NCI-H2227 (cell line): ENCODE measurements around the gene ZFAND3.

ENCODE experiments used
- DNase-seq: peaks from one replicate; lab custom pipeline; 2025; ENCODE audit not compliant: unreplicated experiment; lab: John Stamatoyannopoulos, UW

The ZFAND3 gene

GRCh38 chr6:37965964-37966676 is 146.6 kb downstream of the ZFAND3 start:
- no peak for DNase-seq

DNA sequence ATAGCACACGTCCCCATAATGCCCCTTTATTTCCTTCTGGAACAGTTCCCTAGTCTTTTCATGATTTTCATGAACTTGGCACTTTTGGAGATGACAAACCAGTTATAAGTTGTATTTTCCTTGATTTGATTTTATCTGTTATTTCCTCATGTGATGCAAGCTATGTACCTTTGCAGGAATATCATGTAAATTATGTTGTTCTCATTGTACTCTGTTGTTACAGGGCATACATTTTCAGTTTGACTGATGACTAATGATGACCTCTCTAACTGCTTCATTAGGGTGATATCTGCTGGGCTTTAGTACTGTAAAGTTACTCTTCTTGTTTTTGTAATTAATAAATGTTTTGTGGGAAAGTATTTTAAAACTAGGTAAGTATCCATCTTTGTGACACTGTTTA is 147.3 kb downstream of the ZFAND3 start:
- DNase-seq = no peak

DNA sequence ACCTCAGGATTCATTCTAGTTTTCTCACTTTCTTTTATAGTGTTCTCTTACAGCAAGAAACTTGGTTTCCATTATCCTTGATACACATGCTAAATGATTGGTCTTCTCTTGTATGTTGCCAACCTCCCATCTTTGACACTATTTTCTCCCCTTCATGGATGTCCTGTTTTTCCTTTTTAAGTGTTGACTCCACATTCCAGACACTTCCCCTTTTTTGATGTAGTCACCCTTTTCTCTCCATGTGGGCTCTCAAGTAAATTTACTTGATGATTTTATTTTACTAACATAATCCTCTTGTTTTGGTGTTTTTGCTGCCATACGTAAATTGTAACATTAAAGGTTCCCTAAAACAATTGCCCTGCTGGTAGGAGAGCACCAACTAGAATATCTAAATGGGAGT is 148.1 kb downstream of the ZFAND3 start:
- DNase-seq = no peak

GRCh38 chr6:37971266-37971665 is 151.7 kb downstream of the ZFAND3 start:
- no peak for DNase-seq

DNA sequence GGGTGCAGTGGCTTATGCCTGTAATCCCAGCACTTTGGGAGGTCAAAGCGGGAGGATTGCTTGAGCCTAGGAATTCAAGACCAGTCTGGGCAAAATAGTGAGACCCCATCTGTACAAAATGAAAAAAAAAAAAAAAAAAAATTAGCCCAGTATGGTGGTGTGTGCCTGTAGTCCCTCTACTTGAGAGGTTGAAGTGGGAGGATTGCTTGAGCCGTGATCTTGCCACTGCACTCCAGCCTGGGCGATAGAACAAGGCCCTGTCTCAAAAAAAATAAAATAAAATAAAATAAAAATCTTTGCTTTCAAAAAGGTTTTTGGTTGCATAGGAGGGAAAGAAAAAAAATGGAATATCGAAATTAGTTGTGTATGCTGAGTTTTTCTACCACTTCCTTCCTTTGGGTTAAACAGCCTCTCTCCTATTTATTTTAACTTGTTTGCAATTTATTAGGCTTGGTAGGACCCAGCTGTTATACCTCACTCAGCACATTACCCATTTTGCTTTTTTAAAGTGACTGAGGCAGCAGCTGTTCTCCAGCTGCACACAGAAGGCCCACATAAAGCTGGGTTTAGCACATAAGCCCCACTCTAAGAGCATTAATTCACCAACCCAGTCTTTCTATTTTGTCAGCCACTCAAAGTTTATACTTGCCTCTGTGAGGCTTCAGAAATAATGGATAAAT is 152.3 kb downstream of the ZFAND3 start:
- no peak for DNase-seq

DNA sequence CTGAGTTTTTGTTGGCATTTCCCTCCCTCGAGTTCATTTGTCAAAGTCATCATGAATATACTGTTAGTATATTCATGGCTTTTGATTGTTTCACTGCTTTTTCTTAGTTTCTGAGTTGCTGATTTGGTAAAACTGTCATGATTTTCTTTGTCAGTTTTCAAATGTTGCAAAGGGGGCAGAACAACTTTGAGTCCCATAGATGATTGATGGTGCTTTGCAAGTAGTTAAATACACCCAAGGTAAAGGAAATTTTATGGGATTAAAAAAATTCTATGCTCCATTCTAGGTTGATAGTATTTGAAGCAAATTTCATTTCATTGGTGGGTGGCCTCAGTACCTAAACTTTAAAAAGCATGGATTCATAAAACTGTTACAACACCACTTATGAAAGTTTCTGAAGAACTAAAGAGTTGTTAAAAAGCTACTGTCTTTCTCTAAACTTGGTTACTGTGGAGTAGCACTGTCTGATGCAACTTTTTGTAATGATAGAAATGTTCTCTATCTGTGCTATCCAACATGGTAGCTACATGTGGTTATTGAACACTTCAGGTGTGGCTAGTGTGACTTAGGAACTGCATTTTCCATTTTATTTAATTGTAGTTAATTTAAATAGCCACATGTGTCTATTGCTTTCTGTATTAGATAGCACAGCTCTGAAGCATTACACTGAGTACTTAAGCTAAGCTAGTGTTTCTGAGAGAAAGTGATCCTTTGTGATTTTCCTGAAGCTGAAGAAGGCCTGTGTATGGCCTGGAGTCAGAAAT is 153.6 kb downstream of the ZFAND3 start:
- no peak for DNase-seq

GRCh38 chr6:37974381-37974780 is 154.9 kb downstream of the ZFAND3 start:
- DNase-seq = no peak

DNA sequence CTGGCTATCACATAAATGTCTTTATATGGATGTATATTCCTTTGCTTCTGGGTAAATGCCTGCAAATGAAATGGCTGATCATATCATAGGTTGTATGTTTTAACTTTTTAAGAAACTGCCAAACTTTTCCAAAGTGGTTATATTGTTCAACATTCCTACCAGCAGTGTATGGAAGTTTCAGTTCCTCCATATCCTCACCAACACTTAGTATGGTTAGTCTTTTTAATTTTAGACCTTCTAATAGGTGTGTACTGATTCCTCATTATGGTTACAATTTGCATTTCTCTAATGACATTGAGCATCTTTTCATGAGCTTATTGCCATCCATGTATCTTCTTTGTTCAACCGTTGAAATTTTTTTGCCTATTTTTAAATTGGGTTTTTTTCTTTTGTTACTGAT is 155.4 kb downstream of the ZFAND3 start:
- no peak for DNase-seq

DNA sequence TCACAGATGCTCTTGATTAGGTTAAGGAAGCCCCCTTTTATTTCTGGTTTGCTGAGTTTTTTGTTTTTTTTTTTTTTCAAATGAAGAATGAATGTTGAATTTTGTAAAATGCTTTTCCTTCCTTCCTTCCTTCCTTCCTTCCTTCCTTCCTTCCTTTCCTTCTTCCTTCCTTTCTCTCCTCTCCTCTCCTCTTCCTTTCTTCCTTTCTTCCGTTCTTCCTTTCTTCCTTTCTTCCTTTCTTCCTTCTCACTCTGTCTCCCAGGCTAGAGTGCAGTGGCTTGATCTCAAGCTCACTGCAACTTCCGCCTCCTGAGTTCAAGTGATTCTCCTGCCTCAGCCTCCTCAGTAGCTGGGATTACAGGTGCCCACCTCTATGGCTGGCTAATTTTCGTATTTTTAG is 158.2 kb downstream of the ZFAND3 start:
- no peak for DNase-seq

DNA sequence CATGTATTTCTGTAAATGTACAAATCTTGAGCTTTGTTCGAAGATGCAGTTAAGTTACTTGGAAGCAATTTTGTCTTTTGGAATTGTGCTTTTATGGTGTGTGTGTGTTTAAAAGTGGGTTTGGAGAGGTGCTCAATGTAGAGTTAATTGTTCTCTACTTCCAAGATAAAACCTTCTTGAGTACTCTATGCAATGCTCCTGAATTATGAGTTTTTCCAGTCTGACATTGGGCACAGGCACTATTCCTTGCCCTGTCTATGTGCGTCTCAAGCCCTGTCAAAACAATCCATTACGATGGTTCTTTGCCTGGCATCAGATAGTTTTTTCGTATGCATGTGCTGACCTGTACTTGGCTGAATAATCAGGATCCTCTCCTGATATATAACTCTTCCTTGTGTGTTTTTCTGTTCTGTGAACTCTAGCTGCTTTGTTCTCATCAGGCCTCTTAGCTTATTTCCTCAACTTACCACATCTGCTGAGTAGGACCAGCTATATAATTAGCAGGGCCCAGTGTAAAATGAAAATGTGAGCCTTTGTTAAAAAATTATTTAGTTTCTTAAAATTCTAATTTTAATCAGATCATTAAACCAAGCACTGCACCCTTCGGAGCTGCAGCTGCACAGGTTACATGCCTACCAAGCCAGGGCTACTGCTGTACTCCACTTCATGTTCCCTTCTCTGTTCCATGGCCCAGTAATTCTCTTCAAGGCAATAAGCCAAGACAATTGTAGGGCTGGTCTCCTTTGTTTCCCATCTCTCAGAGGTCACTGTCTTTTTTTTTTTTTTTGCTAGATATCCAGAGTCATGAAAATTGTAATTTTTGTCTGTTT is 160.1 kb downstream of the ZFAND3 start:
- peak; percentile 7 for DNase-seq

GRCh38 chr6:37980222-37980595 is 160.7 kb downstream of the ZFAND3 start:
- no peak for DNase-seq

GRCh38 chr6:37981626-37982025 is 162.1 kb downstream of the ZFAND3 start:
- no peak for DNase-seq

DNA sequence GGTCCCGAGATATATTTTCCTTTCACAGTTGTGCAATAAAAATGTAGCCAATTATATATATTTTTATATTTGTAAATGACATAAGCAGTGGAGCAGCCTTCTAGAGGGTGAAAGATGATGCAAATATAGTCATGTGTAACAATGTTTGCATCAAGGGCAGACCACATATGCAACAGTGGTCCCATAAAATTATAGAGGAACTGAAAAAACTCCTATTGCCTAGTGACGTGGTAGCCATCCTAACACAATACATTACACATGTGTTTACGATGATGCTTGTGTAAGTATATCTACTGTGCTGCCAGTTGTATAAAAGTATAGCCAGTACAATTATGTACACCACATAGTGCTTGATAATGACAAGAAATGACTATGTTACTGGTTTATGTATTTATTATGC is 162.8 kb downstream of the ZFAND3 start:
- no peak for DNase-seq

DNA sequence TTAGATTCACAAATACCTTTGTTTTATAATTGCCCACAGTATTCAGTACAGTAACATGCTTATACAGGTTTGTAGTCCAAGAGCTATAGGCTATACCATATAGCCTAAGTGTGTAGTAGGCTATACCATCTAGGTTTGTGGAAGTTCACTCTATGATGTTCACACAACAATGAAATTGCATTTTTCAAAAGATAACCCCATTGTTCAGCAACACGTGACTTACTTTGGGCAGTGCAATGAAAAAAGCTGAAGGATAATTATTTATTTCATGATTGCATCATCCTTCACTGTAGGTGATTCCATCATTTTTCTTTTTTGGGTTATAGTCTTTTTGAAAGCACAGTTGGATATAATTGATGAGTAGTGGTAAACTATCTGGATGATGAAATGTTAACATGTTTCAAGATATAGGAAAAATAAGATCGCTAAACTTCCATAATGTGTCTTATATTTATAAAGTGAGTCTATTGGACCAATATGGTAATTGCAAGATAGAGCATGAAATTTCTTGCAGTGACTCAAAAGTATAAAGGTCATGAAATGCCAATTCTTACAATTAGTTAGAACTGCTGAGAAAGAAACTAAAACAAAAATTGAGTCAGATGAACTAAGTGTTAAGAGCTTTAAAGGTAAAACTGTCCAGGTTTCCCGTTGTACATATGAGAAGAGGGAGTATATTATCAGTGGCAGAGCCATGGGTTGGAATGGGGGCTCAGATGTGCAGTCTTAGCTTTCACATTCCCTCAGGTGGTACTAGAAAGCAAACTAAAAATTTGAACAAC is 164.4 kb downstream of the ZFAND3 start:
- no peak for DNase-seq

DNA sequence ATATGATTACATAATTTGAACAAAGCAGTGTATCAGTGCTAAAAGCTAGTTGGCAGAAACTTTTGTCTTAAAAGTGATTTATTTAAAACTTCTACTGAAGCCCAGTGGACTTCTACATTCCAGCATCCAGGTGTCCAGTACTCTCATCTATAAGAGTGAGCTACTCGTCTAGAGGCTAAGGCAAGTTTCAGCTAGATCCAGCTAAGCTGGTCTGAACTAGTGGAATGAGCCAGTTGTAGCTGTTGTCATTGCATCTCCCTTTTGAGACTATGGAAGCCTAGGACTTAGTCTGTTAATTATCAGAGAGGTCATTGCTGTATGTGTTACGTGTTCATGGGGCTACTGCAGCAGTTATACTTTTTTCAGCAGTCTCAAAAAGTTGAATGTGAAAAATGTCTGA is 165.1 kb downstream of the ZFAND3 start:
- DNase-seq = no peak

- DNase-seq = no peak
These were observed 165.8 kb downstream of the ZFAND3 start for GRCh38 chr6:37985355-37985754.

DNA sequence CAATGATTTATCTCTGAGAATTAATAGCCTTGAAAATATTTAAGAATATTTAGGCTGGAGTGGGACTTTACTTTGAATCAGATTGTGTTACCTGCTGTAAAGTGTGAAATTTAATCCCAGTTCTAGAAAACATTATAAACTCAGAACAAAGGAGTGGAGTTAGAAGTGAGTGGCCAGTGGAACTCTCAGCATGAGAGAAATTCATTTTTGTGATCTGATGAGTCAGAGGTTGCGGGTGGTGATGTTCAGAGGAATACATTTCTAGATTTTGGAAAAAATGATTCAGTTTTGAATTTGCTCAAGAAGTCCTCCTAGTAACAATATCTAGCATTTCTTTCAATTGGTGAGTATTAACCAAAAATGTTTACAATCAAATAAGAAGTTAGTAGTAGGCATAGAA is 167.5 kb downstream of the ZFAND3 start:
- DNase-seq = no peak

DNA sequence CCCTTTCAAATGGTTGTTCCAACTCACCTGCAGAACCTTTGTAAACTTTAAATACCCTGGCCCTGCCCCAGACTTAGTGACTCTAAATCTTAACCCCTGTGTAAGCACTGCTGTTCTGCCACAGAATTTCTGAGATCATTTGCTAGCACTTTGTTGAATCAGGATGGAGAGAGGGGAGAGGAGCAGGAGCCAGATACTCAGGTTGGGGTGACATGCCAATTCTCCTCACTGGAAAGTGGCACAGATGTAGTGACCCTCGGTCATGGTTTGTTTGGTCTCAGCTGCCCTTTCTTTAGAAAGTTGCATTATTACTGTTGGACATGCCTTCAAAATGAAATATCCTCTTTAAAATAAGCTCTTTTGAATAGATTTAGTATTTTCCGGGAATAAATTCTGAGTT is 168.0 kb downstream of the ZFAND3 start:
- DNase-seq = no peak

- DNase-seq = no peak
These were observed 168.6 kb downstream of the ZFAND3 start for GRCh38 chr6:37988127-37988526.

- DNase-seq = no peak
These were observed 169.2 kb downstream of the ZFAND3 start for GRCh38 chr6:37988696-37989095.
